Measurements from ENCODE around the gene TIAM2. TPM values are rescaled to one million over a fixed set of nuclear protein-coding genes. Genes with fewer than 3 reads are reported as not detected.

TIAM2 gene
- total RNA-seq, 2 donors from 2014 or later: 8.9 to 9.3 TPM

- no peak for ATAC-seq
- intact Hi-C loops (cut with DNase I): no loop called here
- DNase-seq: no peak
These were observed 11.0 kb upstream of the TIAM2 start for GRCh38 chr6:154984146-154984545.

DNA sequence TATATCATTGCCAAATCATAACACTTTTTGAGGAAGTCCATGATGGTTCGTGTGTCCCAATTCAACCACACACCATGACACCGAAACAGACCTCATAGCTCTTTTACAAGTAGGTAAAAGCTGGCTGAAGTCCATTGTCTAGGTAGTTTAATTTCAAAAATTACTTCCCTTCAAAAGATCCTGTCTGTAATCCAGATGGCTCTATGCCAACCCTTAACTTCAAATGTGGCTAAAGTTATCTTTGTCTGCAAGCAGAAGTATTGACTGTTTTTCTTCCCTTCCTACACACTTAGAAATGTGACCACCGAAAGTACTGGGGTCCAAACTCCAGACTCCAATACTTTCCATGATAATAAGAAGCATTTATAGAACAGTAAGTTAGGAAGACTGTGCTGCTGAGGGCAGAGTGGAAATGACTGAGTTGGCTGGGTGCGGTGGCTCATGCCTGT, 8.3 kb upstream of the TIAM2 start:
- DNase-seq: no peak
- no peak for ATAC-seq
- intact Hi-C loops (cut with DNase I): no loop called here

- DNase-seq (no peak), ATAC-seq (peak in 1 of 2 donors; percentile 82)
- intact Hi-C loops (cut with DNase I): no loop called here
These were observed 5.7 kb upstream of the TIAM2 start for GRCh38 chr6:154989448-154989847.

DNA sequence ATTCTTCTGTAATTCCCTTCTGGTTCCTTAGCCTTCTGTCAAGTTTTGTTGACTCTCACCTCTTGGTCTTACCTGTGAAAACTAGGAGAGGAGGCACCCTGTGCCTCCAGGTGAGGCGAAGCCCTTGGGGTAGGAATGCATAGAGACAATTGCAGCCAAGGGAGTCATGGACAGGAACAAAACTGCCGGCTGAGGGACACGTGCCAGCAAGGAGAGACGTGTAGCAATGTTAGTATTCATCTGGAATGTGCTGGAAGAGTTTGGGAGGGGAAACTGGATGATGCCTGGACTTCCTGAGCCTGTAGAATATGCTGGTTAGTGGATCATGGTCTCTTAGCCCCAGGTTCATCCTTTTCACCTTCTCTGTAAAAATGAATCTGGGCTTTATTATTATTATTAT, 3.9 kb upstream of the TIAM2 start:
- no peak for ATAC-seq
- intact Hi-C loops (cut with DNase I): no loop called here
- DNase-seq: no peak

GRCh38 chr6:154993026-154993425, 2.1 kb upstream of the TIAM2 start:
- no peak for DNase-seq
- ATAC-seq: no peak

GRCh38 chr6:154993710-154994109, 1.4 kb upstream of the TIAM2 start:
- ATAC-seq (no peak), DNase-seq (no peak)
- intact Hi-C loops (cut with DNase I): no loop called here

More at GRCh38 chr6:154993026-154993425, 2.1 kb upstream of the TIAM2 start:
- intact Hi-C loops (cut with DNase I): no loop called here

GRCh38 chr6:154994836-154995253, 270 bp upstream of the TIAM2 start:
- intact Hi-C loops (cut with DNase I): no loop called here
- ATAC-seq: no peak
- no peak for DNase-seq

GRCh38 chr6:154996016-154996590, 988 bp downstream of the TIAM2 start:
- no peak for ATAC-seq
- intact Hi-C loops (cut with DNase I): no loop called here
- DNase-seq: no peak

DNA sequence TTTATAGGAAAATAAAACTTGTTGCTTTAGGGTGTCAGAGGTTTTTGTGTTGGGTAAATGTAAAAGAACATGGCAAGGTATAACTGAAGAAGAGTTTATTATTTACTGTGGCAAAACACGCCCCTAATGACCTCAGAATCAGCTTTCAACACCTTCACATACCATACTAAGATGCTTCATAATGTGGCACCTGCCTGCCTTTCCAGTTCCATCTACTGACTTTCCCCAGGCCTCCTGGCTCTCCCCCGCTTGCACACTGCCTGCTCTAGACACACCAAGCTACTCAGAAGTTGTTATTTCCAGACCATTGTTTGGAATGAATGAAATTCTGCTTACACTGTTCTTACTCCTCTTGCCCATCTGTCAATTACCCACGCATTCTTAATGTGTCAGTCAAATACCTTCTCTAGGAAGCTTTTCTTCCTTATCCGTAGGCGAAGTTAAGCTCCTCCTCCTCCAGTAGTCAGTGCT, 1.8 kb downstream of the TIAM2 start:
- DNase-seq (no peak), ATAC-seq (no peak)
- intact Hi-C loops (cut with DNase I): no loop called here

DNA sequence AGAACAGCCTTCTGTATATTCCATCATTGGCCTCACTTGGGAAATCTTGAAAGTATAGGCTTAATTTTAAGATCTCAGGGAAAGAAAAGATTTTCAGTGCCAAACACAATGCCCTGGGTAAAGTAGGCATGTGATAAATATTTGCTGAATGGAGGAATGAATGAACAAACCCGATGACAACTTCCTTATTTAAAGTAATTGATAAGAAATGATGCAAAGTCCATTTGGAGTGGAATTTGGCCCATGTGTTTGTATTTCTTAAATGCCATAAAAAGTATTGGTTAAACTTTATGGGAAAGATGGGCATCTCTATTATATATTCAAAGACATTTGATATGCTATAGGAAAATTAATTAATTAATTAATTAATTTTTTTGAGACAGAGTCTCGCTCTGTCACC, 3.7 kb downstream of the TIAM2 start:
- intact Hi-C loops (cut with DNase I): no loop called here
- ATAC-seq (no peak), DNase-seq (no peak)

DNA sequence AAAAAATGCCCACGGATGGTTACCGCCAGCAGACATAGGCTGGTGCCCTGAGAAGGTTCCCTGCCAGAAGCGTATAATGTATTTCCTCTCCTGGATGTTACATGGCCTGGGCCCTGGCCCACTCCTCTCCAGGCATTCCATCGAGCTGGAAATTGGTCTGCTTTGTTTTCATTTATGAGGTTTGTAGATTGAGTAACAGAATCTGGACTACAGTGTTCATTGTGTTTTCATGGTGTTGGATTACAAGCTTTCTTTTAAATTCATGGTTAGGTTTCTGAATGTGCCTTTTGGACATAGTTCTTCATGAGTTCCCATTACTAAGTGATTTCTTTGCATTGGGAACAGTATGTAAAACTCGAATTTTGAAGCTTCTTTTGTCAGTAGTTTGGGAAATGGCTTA, 6.4 kb downstream of the TIAM2 start:
- DNase-seq: no peak
- no peak for ATAC-seq
- intact Hi-C loops (cut with DNase I): no loop called here

GRCh38 chr6:155001934-155002333, 6.8 kb downstream of the TIAM2 start:
- DNase-seq: no peak
- no peak for ATAC-seq
- intact Hi-C loops (cut with DNase I): no loop called here

GRCh38 chr6:155003476-155003875, 8.4 kb downstream of the TIAM2 start:
- DNase-seq (no peak), ATAC-seq (no peak)
- intact Hi-C loops (cut with DNase I): no loop called here

- no peak for ATAC-seq
- intact Hi-C loops (cut with DNase I): no loop called here
- DNase-seq: no peak
These were observed 8.9 kb downstream of the TIAM2 start for GRCh38 chr6:155004017-155004416.

DNA sequence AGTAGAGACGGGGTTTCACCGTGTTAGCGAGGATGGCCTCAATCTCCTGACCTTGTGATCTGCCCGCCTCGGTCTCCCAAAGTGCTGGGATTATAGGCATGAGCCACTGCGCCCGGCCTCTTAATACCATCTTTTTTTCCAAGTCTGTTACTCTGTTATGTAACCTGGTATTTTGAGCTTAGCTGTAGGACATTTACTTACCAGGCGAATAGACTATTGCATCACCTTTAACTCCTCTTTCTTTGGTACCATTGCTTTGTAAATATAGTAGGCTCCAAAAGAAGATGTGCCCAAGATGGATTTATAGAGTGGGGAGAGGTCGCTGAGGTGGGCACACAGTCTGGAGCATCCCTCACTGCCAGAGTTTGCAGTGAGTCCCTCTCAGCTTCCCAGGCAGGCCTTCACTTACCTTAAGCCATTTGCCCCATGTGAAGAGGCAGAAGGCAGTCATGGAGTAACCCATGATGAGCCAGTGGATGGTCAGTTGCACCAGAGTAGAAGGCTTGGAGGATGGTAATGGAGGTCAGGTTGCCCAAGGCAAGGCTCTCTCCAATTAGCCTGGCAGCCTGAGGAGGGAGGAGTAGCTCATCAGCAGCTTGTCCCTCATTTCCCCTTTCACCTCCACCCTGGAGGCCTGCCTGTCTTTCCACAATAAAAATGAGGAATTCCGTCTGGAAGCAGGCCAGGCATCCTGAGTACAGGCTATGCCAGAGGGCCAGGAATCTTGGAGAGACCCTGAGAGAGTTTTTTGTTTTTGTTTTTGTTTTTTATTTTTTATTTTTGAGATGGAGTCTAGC, 9.7 kb downstream of the TIAM2 start:
- no peak for ATAC-seq
- intact Hi-C loops (cut with DNase I): no loop called here
- no peak for DNase-seq

DNA sequence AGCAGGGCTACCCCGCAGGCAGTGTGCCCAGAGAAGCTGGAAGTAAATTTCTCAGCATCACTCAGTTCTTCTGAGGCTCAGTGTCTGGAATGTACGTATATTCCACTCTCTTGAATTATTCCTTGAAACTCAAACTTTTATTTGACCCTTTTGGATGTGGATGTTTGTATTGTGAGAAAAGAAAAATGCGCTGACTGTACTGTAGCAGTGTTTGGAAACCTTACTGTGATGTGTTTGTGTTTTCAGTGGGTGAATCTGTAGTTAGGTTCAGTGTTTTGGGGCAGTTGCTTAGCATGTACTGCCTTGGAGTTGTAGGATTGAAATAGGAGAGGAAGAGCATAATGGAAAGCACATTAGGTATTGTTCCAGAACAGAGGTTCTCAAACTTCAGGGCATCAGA, 13.5 kb downstream of the TIAM2 start:
- no peak for ATAC-seq
- intact Hi-C loops (cut with DNase I): no loop called here
- no peak for DNase-seq

- intact Hi-C loops (cut with DNase I): no loop called here
- ATAC-seq (no peak), DNase-seq (no peak)
These were observed 15.8 kb downstream of the TIAM2 start for GRCh38 chr6:155010940-155011339.

GRCh38 chr6:155011809-155012291, 16.7 kb downstream of the TIAM2 start:
- intact Hi-C loops (cut with DNase I): no loop called here
- no peak for DNase-seq

DNA sequence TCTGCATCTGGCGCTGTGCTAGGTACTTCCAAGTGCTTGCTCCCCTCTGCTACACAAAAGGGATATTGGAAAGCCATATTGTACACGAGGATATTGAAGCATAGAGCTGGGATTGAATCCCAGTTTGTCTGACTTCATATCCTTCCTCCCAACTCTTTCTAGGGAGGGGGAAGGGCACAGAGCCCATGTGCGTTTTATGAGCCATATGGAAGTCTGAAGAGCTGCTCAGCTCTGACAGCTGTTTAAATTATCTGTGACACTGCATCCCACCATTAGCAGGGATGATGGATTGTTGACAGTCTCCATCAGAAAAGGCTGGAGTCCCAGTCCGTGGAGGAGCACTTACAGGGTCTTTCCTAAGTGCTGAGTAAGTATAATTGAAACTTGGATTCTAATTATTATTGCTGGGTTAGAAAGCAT, 18.4 kb downstream of the TIAM2 start:
- intact Hi-C loops (cut with DNase I): no loop called here
- DNase-seq (no peak), ATAC-seq (no peak)

More at GRCh38 chr6:155011809-155012291, 16.7 kb downstream of the TIAM2 start:
- no peak for ATAC-seq

DNA sequence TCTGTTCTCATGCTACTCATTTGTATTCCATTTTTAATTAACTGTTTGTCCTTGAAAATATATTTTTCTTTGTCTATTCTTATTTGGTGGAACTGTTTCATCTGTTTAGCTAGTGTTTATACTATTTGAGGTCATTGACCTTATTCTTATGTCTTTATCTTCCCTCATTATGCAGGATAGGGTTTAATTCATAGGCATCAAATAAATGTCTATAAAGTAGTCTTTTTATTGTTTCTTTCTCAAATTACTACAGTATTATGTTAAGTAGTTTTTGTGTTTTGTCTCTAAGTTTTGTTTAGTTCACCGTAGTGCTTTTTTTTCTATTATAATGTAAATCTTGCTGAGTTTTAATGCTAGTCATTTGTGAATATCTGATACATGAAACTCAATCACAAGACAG, 19.0 kb downstream of the TIAM2 start:
- ATAC-seq: no peak
- no peak for DNase-seq
- intact Hi-C loops (cut with DNase I): no loop called here
